SK-N-SH treated with all-trans-retinoic acid at 6 μM for 48 hours (cell line): ENCODE measurements around the gene KIF15.

Experiments used
- ATAC-seq: fragments of 200-7000 bp; cut with Tn5 transposase; 3 replicates; pipeline ENCODE4 v1.9.1; 2020; ENCODE audit warnings: mild to moderate bottlenecking, moderate library complexity
- CREB5 ChIP-seq: fragments of 250-450 bp; sonication (Bioruptor Pico); IDR thresholded peaks from 2 replicates; pipeline ENCODE4 v1.5.1; 2020; ENCODE audit warnings: low read depth, mild to moderate bottlenecking, moderate library complexity
- CSDC2 ChIP-seq: fragments of 250-450 bp; sonication (Bioruptor Pico); IDR thresholded peaks from 2 replicates; pipeline ENCODE4 v1.5.0; 2020; ENCODE audit warnings: mild to moderate bottlenecking, moderate library complexity
- ESRRG ChIP-seq: fragments of 250-450 bp; sonication (Bioruptor Pico); IDR thresholded peaks from 2 replicates; pipeline ENCODE4 v1.6.1; 2021; ENCODE audit warnings: mild to moderate bottlenecking
- GLIS3 ChIP-seq: fragments of 250-450 bp; sonication (Bioruptor Pico); IDR thresholded peaks from 2 replicates; pipeline ENCODE4 v1.5.0; 2020; ENCODE audit warnings: mild to moderate bottlenecking, moderate library complexity
- ISL1 ChIP-seq: fragments of 250-450 bp; sonication (Bioruptor Pico); IDR thresholded peaks from 2 replicates; pipeline ENCODE4 v2.1.2; 2022; ENCODE audit warnings: mild to moderate bottlenecking, moderate library complexity
- OSR1 ChIP-seq: fragments of 250-450 bp; sonication (Bioruptor Pico); IDR thresholded peaks from 2 replicates; pipeline ENCODE4 v1.8.0; 2022; ENCODE audit warnings: moderate library complexity, mild to moderate bottlenecking, inconsistent platforms
- PATZ1 ChIP-seq: fragments of 250-450 bp; sonication (Bioruptor Pico); IDR thresholded peaks from 2 replicates; pipeline ENCODE4 v1.8.0; 2020; ENCODE audit warnings: mild to moderate bottlenecking, moderate library complexity, borderline replicate concordance
- PPARA ChIP-seq: fragments of 250-450 bp; sonication (Bioruptor Pico); IDR thresholded peaks from 2 replicates; pipeline ENCODE4 v1.5.0; 2020; ENCODE audit warnings: mild to moderate bottlenecking, borderline replicate concordance
- RARB ChIP-seq: fragments of 250-450 bp; sonication (Bioruptor Pico); IDR thresholded peaks from 2 replicates; pipeline ENCODE4 v1.8.0; 2021; ENCODE audit warnings: mild to moderate bottlenecking, moderate library complexity
- SNAI2 ChIP-seq: fragments of 250-450 bp; sonication (Bioruptor Pico); IDR thresholded peaks from 2 replicates; pipeline ENCODE4 v1.5.0; 2020; ENCODE audit warnings: mild to moderate bottlenecking, moderate library complexity
- TCF4 ChIP-seq: fragments of 250-450 bp; sonication (Bioruptor Pico); IDR thresholded peaks from 2 replicates; pipeline ENCODE4 v1.8.0; 2021; ENCODE audit warnings: mild to moderate bottlenecking, moderate library complexity, borderline replicate concordance
- TOX ChIP-seq: fragments of 250-450 bp; sonication (Bioruptor Pico); IDR thresholded peaks from 2 replicates; pipeline ENCODE4 v1.8.0; 2021; ENCODE audit warnings: mild to moderate bottlenecking, moderate library complexity, borderline replicate concordance
- ZC3H10 ChIP-seq: fragments of 250-450 bp; sonication (Bioruptor Pico); IDR thresholded peaks from 2 replicates; pipeline ENCODE4 v1.5.1; 2021; ENCODE audit warnings: mild to moderate bottlenecking, moderate library complexity
- ZFP3 ChIP-seq: fragments of 250-450 bp; sonication (Bioruptor Pico); IDR thresholded peaks from 2 replicates; pipeline ENCODE4 v1.5.0; 2020; ENCODE audit warnings: mild to moderate bottlenecking, moderate library complexity
- ZFP30 ChIP-seq: fragments of 450-650 bp; formaldehyde crosslinking; IDR thresholded peaks from 2 replicates; pipeline ENCODE4 v1.5.0; 2022; ENCODE audit warnings: mild to moderate bottlenecking, moderate library complexity
- ZNF565 ChIP-seq: fragments of 450-650 bp; formaldehyde crosslinking; conservative IDR thresholded peaks from 2 replicates; pipeline ENCODE4 v1.5.0; 2020; ENCODE audit warnings: low read depth, mild to moderate bottlenecking, moderate library complexity
- ZNF70 ChIP-seq: fragments of 450-650 bp; formaldehyde crosslinking; IDR thresholded peaks from 2 replicates; pipeline ENCODE4 v1.5.0; 2020; ENCODE audit warnings: mild to moderate bottlenecking, moderate library complexity
- ZNF8 ChIP-seq: fragments of 450-650 bp; formaldehyde crosslinking; IDR thresholded peaks from 2 replicates; pipeline ENCODE4 v1.5.0; 2020; ENCODE audit warnings: mild to moderate bottlenecking, moderate library complexity
- TF ChIP-seq, protein P1 (sequence below): fragments of 250-450 bp; sonication (Bioruptor Pico); IDR thresholded peaks from 2 replicates; pipeline ENCODE4 v1.5.1; 2021; ENCODE audit warnings: mild to moderate bottlenecking, moderate library complexity
- TF ChIP-seq, protein P2 (sequence below): fragments of 250-450 bp; sonication (Bioruptor Pico); IDR thresholded peaks from 2 replicates; pipeline ENCODE4 v1.8.0; 2021; ENCODE audit warnings: low read depth, mild to moderate bottlenecking, moderate library complexity, borderline replicate concordance
- TF ChIP-seq, protein P3 (sequence below): fragments of 250-450 bp; sonication (Bioruptor Pico); IDR thresholded peaks from 2 replicates; pipeline ENCODE4 v1.5.0; 2020; ENCODE audit warnings: mild to moderate bottlenecking, moderate library complexity

Gene KIF15

GRCh38 chr3:44886561-44886960 is 125.0 kb downstream of the KIF15 start:
- ATAC-seq: no peak
- TF ChIP-seq PATZ1: no peak
- TF ChIP-seq, protein P1, sequence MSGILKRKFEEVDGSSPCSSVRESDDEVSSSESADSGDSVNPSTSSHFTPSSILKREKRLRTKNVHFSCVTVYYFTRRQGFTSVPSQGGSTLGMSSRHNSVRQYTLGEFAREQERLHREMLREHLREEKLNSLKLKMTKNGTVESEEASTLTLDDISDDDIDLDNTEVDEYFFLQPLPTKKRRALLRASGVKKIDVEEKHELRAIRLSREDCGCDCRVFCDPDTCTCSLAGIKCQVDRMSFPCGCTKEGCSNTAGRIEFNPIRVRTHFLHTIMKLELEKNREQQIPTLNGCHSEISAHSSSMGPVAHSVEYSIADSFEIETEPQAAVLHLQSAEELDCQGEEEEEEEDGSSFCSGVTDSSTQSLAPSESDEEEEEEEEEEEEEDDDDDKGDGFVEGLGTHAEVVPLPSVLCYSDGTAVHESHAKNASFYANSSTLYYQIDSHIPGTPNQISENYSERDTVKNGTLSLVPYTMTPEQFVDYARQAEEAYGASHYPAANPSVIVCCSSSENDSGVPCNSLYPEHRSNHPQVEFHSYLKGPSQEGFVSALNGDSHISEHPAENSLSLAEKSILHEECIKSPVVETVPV (CRISPR knock-in tag): no peak
- TF ChIP-seq ZNF70 (CRISPR knock-in tag): no peak
- no peak for TF ChIP-seq ZC3H10 (CRISPR knock-in tag)
- no peak for TF ChIP-seq ZFP3 (CRISPR knock-in tag)
- no peak for TF ChIP-seq PPARA (CRISPR knock-in tag)

DNA sequence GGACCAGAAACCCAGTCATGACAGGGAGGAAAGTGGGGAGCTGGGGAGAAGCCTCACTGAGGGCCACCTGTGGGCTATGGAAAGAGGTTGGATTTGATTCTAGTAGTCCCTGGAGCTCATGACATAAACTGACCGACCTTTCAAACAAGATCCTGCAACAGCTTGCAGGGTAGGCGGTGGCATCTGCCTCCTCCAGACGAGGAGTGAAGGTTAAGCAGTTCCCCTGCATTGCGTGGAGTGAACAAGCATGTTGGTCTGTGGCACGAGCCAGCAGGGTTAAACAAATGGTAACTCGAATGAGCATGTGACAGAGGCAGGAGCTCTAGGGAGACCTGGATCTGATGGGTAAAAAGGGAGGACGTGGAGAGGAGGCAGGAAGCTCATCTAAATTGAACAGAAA is 125.5 kb downstream of the KIF15 start:
- no peak for ATAC-seq
- TF ChIP-seq GLIS3 (CRISPR knock-in tag) (no peak), ZNF70 (CRISPR knock-in tag) (no peak), RARB (no peak), PPARA (CRISPR knock-in tag) (no peak), ZFP3 (CRISPR knock-in tag) (no peak), PATZ1 (no peak), ISL1 (CRISPR knock-in tag) (no peak), ESRRG (CRISPR knock-in tag) (no peak), TCF4 (CRISPR knock-in tag) (no peak), SNAI2 (CRISPR knock-in tag) (no peak), ZNF8 (CRISPR knock-in tag) (no peak), CSDC2 (CRISPR knock-in tag) (no peak), ZNF565 (no peak), OSR1 (CRISPR knock-in tag) (no peak), CREB5 (CRISPR knock-in tag) (no peak), TOX (no peak)
- TF ChIP-seq, protein P2, sequence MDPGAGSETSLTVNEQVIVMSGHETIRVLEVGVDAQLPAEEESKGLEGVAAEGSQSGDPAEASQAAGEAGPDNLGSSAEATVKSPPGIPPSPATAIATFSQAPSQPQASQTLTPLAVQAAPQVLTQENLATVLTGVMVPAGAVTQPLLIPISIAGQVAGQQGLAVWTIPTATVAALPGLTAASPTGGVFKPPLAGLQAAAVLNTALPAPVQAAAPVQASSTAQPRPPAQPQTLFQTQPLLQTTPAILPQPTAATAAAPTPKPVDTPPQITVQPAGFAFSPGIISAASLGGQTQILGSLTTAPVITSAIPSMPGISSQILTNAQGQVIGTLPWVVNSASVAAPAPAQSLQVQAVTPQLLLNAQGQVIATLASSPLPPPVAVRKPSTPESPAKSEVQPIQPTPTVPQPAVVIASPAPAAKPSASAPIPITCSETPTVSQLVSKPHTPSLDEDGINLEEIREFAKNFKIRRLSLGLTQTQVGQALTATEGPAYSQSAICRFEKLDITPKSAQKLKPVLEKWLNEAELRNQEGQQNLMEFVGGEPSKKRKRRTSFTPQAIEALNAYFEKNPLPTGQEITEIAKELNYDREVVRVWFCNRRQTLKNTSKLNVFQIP (CRISPR knock-in tag): no peak
- TF ChIP-seq, protein P1 (CRISPR knock-in tag): no peak

DNA sequence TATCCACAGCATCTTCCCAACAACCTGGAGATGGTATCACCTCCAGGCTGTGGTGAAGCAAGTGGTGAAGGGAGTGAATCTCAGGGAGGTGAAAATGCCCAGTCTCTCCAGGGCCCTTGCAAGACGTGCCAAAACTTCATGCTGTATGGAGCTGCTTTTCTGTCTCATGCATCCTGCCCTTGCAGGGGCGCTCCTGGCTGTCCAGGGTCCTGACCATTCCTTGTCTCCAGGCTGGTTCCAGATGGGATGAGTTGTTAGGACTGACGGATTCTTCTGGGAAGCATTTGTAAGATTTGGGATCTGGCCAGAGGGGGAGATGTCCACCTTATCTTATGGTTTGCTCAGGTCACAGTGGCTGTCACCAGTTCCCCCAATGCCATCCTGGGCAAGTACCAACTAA is 128.7 kb downstream of the KIF15 start:
- ATAC-seq: no peak
- TF ChIP-seq GLIS3 (CRISPR knock-in tag): no peak
- TF ChIP-seq ZFP30 (CRISPR knock-in tag): no peak
- no peak for TF ChIP-seq SNAI2 (CRISPR knock-in tag)
- no peak for TF ChIP-seq OSR1 (CRISPR knock-in tag)
- no peak for TF ChIP-seq RARB
- TF ChIP-seq PPARA (CRISPR knock-in tag): no peak
- TF ChIP-seq CSDC2 (CRISPR knock-in tag): no peak
- TF ChIP-seq, protein P1 (CRISPR knock-in tag): no peak
- TF ChIP-seq CREB5 (CRISPR knock-in tag): no peak
- no peak for TF ChIP-seq TOX
- TF ChIP-seq ISL1 (CRISPR knock-in tag): no peak
- TF ChIP-seq, protein P3, sequence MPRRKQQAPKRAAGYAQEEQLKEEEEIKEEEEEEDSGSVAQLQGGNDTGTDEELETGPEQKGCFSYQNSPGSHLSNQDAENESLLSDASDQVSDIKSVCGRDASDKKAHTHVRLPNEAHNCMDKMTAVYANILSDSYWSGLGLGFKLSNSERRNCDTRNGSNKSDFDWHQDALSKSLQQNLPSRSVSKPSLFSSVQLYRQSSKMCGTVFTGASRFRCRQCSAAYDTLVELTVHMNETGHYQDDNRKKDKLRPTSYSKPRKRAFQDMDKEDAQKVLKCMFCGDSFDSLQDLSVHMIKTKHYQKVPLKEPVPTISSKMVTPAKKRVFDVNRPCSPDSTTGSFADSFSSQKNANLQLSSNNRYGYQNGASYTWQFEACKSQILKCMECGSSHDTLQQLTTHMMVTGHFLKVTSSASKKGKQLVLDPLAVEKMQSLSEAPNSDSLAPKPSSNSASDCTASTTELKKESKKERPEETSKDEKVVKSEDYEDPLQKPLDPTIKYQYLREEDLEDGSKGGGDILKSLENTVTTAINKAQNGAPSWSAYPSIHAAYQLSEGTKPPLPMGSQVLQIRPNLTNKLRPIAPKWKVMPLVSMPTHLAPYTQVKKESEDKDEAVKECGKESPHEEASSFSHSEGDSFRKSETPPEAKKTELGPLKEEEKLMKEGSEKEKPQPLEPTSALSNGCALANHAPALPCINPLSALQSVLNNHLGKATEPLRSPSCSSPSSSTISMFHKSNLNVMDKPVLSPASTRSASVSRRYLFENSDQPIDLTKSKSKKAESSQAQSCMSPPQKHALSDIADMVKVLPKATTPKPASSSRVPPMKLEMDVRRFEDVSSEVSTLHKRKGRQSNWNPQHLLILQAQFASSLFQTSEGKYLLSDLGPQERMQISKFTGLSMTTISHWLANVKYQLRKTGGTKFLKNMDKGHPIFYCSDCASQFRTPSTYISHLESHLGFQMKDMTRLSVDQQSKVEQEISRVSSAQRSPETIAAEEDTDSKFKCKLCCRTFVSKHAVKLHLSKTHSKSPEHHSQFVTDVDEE (CRISPR knock-in tag): no peak
- TF ChIP-seq ZFP3 (CRISPR knock-in tag): no peak
- no peak for TF ChIP-seq ZNF8 (CRISPR knock-in tag)
- TF ChIP-seq ESRRG (CRISPR knock-in tag): no peak
- no peak for TF ChIP-seq ZC3H10 (CRISPR knock-in tag)
